ENCODE data around the gene POFUT2.
"Not testable (repeated sequence)": the region's sequence is repeated elsewhere in the genome, so short reads cannot be mapped to it uniquely, and the experiment has no call there.

The POFUT2 gene

DNA sequence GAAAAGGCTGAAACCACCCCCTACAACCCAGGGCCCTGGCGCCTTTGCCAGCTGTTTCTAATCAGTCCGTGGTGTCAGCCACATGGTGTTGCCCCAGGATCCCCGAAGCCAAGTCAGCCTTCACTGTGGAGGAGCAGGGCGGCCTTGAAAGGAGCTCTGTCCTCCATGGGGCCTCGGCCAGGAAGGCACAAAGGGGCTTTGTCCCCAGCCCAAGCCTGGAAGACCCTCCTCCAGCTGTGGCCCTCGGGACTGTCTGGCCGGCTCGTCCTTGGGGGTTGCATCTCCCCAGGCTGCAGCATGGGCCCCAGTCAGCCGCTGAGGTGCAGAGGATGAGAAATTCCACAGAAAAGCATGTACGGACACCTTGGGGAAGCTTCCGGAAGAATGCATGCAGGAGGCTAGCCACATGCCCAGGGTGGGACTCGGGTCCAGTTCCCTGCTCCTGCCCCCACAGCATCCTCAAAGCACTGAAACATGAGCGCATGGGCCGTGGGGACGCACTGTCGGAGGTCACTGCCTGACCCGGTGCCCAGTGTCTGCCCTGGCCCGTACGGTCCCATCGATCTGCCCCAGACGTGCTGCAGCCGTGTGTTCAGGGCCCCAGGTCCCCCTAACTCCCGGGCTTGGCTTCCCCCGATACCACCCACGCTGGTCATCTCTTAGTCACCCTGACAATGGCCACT, 38.6 kb upstream of the POFUT2 start:
- no peak for DNase-seq (ENCODE audit: low read depth in 2 of 2)

DNA sequence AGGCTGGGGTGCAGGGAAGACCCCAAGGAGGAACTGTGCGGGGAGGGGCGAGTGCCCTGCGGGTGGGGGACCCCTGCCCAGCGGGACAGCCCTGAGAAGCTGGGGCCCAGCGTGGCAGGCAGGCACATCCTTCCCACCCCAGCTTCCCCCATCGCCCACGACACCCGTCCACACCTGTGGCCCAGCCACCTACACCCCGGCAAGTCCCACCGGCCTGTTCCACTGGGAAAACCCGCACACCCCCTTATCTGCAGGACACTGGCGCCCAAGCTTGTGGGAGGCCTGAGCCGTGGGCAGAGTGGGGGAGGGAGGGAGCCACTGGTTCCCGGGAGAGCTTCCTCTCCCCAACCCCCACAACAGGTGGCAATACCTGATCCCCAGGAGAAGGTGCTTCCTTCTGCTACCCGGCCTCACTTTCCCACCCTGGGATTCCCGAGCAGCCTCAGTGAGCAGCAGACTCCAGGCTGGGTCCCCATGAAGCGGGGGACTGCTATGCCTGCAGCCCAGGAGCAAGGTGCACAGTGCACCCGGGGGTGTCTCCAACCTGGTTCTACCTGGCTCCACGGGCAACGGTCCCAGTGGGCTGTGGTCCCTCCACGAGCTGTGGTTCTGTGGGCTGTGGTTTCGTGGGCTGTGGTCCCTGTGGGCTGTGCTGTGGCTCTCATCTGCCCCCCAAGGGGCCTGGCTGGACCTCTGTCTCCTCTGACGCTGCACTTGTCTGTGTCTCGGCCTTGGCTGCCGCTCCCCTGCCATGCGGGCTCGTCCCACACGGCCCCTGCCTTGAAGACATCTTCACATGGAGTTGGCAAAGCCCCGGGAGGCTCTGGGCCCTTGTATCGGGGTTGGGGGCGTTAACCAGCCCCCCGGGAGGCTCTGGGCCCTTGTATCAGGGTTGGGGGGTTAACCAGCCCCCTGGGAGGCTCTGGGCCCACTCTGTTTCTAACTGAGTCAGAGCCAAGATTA, 37.8 kb upstream of the POFUT2 start:
- DNase-seq (ENCODE audit: low read depth in 2 of 2), result no peak

DNA sequence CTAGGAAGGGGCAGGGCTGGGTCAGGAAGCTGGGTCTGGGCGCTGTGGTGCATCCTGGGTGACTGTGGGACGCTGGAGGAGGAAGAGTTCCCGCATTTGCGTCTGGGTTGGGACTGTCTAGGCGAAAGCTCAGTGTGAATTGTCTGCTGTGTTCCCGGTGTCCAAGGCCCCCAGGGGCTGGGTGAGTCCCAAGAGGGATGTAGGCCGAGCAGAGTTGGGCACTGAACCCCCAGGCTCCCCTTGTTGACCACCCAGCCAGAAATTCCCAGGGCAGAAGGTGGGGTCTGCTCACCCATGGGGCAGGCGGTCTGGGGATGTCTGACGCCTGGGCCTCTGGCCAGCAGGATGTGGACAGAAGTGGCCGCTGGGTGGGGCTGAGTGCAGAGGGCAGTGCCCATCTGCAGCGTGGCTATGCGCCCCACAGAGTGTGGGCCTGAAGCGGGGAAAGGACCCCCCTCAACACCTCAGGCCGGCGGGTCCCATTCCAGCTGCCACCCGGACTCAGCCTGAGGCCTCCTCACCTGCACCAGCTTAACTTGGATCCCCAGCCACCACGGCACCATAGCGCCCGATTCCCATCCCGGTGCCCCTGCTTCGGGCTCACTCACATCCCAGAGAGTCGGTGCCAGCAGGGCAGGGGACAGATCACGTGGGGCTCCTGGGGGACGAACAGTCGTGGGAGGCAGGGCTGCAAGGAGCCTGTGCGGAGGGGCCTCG, 37.0 kb upstream of the POFUT2 start:
- no peak for DNase-seq (ENCODE audit: low read depth in 2 of 2)

DNA sequence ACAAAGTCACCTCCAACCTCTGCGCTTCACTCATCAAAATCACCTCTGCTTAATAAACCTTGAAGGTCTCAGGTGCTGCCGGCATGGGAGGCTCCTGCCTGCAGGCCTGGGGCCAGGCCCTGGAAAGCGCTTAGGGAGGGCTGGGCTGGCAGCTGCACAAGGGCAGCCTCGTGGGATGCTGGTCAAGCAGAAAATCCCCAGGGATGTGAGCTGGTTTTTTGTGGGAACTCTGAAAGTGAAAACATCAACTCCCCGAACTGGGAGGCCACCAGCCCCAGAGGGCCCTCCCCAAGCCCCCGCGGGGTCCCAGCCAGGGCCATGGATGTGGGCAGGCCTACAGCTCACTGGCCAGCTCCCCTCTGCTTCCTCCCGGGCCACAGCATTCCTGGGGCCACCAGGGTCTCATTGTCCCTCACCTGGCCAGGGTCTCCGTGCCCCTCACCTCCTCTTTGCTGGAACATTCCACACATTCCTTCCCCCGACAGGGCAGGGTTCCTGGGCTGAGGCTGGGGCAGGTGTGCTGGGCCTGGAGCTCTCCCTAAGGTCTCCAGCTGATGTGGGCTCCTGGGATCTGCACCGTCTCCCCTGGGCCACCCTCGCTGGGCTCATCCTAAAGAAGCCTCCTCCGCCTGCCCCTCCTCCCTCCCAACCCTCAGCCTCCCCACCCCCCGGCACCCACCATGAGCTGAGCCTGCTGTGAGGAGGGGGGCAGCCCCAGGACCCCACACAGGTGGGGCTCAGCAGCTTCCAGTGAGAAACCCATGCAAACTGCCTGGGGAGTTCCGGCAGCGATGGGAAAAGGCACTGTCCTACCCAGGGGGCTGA, 36.0 kb upstream of the POFUT2 start:
- DNase-seq (ENCODE audit: low read depth in 2 of 2), result no peak

DNA sequence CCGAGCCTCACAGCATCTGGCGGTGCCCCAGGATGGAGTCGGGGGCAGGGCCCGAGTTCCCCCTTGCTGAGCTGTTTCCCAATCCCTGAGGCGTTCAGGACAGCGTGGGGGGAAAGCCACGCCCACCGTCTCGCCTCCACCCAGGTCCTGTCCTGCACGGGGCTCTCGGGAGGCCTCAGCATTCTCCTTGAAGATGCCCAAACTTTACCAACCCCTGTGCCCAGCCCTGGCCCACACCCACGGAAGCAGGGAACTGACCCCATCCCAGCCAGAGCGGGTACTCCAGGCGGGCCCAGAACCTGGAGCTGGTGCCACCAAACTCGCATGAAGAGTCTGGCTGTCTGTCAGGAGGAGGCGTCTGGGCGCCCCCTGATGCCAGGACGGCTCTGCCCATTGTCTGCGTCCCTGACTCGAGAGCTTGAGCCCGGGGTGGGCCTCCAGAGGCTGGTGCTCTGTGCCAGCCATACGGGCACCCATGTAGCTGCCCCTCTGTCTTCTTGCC, 35.3 kb upstream of the POFUT2 start:
- DNase-seq (ENCODE audit: low read depth in 2 of 2), result no peak

DNA sequence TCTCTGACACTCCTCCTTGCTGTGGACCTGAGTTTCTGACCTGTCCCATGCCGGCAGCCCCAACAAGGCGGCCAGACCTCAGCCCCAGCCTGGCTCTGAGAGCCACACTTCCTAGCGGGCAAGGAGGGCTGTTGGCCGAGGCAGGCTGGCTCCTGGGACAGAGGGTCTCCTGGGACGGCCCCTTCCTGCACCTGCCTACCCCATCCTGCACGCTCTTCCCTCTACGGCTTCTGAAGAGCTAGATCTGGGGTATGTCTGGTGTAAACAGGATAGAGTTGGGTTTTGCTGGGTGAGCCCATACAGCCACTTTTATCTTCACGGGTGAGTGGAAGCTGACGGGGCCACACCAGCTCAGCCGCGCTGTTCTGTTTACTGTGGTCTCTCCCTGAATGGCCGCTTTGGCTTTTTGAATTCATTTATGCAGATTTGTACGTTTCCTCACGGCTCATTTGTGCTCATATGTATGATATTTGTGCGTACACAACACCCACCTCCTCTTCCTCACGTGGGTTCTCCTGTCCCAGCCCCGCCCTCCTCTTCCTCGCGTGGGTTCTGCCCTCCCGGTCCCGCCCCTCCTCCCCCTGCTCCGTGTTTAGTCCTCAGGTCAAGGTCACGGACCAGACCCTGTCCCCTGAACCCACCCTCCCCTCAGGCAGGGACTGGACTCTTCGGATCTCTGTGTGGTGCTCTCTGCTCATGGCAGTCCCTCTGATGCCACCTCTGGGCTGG, 34.7 kb upstream of the POFUT2 start:
- peak in 1 of 2 donors; percentile 6 for DNase-seq (ENCODE audit: low read depth in 2 of 2)

DNA sequence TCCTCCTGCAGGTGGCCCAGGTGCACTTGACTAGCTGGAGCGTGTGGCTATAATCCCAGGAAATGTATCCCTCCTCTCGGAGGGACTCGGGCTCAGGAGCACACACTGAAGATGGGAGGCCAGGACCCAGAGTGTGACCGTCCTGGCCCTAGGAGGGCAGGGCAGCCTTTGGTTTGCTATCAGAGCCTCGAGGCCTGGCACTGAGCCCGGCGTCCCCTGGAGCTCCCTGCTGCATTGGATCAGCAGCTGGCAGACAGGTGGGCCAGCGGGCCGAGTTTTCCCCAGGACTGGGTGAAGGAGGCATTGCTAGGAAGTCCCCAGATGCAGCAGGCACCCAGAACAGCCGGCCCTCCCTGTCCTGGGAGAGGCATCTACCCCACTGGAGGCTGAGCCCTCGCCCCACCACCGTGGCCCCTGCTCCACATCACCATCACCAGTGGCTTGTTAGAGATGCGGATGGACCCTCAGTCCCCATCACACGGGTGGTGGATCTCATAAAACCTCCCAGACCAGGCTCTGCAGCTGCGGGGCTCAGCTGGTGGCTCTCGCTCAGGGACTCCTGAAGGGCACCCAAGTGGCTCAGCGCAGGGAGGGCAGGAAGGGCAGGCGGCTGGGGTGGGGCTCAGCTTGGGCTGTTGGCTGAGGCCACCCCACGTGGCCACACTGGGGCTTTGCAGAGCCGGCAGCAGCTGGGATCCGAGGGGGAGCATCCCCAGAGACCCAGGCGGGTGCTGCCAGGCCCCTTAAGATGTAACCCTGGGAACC, 32.7 kb upstream of the POFUT2 start:
- DNase-seq (ENCODE audit: low read depth in 2 of 2), result no peak

DNA sequence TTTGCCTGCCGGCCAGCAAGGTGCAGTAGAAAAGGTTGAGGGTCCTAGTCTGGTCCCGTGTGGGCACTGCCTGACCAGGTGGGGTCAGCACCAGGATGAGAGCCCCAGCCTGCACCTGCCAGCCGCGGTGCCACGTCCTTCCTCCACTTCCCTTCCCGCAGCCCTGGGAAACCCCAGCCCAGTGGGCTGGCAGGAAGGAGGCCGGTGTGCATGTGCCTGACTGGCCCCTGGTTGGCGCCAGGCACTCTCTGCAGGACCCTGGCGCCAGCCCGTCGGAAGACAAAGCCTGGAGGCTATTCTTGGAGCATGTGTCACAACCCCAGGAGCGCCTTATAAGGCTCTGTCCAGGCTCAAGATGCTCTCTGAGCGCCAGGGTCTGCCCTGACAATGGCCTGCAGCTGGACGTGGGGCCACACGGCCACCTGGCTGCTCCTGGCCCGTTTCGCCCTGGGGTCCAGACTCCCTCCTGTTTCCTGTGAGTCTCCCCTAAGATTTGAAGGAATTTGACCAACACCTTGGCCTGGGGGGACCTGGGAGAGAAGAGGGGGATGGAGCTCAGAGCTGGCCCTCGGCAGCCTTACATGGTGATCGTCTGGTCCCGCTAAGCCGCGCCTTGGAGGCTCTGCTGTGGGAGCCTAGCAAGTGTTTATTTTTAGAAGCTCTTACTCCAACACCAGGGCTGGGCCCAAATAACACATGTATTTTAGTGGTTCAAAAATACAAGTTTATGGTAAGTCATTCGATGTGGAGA, 31.9 kb upstream of the POFUT2 start:
- DNase-seq (ENCODE audit: low read depth in 2 of 2), result no peak

DNA sequence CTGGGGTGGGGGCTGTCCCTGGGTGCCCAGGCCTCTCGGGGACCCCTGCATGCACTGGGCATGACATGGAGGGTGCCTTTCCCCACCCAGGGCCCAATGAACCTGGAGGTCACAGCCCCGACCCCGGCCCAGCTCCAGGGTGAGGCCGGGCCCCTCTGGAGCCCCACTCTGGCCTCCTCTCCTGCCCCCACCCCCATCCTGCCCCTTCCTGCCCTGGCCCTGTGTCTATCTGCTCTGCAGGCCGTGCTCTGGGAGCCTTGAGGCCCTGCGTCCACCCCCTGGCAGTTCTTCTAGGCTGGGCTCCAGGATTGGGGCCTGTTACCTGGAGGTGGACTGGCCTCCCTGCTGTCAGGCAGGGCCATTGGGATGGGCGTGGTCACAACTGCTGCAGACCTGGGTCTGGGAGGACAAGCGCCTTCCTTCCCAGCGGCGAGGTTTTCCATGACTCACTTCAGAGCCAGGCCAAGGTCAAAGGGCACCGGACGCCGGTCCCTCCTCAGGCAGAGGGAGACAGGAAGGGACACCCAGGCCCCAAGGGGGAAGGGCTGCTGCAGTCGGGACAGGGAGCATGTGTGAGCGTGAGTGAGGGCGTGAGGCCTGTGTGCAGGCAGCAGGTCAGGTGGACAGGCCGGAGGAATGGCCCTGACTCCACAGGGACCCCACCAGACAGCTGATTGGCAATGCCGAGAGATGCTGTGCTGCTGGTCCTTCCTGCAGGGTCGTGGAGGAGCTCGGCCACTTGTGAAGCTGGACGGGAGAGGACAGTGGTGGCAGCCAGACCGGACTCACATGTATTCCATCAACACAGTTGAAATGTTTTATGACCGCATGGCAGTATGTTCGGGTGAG, 31.1 kb upstream of the POFUT2 start:
- DNase-seq (ENCODE audit: low read depth in 2 of 2), result no peak

DNA sequence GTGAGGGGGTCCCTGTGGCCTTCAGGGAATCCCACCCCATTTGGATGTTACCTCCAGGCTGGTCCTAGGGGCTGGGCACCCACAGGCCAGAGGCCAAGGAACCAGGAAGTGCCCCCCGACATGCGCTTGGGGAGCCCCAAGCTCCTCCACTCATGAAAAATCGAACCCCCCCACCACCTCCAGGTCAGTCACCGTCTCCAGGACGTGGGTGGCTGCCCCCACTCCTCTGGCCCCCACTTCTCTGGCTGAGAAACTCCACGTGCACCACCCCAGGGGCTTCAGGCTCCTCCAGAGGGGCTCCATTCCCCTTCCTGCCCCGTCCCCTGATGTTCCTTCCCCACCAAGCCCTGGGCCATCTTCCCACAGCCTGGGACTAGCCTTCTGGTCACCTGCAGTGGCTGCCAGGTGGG, 30.5 kb upstream of the POFUT2 start:
- no peak for DNase-seq (ENCODE audit: low read depth in 2 of 2)

DNA sequence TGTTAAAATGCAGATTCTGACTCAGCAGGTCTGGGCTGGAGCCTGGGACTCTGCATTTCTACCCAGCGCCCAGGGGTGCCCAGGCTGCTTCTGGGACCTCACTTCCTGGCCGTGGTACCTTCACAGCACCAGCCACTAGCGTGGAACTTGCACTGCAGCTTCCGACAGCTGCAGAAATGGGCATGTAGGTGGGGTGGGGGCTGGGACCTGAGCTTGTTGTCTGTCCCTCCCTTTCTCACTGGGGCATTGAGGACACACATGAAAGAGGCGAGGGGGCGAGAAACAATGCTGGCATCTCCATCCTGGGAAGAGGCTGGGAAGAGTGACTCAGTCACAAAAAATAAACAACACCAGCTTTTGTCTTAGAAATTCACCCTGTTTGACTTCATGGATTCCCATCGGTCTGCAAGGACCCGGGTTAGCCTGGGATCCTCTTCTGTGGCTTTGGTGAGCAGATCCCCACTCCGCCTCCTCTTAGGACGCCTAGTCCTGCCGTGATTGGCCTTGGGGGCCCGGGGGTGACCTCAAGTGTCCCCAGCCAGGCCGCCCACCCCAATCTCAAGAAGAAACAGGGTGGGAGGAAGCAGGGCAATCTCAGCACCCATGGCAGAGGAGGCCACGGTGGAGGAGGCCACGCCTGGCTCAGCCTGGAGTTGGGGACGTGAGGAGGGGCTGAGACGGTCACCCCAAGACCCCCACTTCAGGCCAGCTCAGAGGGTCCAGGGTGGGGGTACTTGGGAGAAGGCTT, 29.9 kb upstream of the POFUT2 start:
- no peak for DNase-seq (ENCODE audit: low read depth in 2 of 2)

DNA sequence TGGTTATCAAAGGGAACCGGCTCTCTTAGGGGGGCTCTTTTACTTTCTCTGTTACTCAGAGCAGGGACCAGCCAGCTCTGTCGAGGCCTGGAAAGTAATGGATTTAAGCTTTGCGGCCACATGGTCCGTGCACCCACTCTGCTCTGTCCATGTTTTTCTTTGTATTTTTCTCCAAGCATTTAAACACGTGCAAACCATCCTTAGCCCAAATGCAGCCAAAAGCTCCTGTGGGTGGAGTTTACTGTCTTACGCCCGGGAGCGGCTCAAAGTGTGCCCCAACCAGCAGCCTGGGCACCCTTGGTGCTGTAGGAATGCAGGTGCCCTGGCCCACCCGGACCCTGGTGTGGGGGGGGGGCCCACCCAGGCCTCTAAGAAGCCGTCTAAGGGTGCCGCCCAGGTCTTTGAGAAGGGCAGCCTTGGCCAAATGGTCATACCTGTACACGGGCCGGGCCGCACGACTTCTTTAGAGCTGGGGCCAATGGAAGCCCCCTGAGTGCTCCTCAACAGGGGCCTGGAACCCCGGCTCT, 29.2 kb upstream of the POFUT2 start:
- no peak for DNase-seq (ENCODE audit: low read depth in 2 of 2)

DNA sequence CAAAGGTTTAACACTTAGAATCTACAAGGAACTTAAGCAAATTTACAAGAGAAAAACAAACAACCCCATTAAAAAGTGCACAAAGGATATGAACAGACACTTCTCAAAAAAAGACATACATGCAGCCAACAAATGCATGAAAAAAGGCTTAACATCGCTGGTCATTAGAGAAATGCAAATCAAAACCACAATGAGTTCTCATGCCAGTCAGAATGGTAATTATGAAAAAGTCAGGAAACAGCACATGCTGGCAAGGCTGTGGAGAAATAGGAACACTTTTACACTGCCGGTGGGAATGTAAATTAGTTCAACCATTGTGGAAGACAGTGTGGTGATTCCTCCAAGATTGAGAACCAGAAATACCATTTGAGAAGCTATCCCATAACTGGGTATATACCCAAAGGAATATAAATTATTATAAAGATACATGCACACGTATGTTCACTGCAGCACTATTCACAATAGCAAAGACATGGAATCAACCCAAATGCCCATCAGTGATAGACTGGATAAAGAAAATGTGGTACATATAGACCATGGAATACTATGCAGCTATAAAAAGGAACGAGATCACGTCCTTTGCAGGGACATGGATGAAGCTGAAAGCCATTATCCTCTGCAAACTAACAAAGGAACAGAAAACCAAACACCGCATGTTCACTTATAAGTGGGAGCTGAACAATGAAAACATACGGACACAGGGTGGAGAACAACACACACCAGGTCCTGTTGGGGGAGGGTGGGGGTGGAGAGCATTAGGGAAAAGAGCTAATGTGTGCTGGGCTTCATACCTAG, 28.2 kb upstream of the POFUT2 start:
- DNase-seq (ENCODE audit: low read depth in 2 of 2), result not testable (repeated sequence)

DNA sequence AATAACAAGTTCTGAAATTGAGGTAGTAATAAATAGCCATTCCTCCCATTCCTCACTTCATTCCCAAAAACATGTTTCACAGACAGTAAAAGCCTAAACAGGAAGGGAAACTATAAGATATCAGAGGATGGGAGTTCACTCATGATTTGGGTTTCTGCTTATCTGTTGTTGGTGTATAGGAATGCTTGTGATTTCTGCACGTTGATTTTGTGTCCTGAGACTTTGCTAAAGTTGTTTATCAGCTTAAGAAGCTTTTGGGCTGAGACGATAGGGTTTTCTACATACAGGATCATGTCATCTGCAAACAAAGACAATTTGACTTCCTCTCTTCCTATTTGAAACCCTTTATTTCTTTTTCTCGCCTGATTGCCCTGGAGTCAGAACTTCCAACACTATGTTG, 26.0 kb upstream of the POFUT2 start:
- no peak for DNase-seq (ENCODE audit: low read depth in 2 of 2)

DNA sequence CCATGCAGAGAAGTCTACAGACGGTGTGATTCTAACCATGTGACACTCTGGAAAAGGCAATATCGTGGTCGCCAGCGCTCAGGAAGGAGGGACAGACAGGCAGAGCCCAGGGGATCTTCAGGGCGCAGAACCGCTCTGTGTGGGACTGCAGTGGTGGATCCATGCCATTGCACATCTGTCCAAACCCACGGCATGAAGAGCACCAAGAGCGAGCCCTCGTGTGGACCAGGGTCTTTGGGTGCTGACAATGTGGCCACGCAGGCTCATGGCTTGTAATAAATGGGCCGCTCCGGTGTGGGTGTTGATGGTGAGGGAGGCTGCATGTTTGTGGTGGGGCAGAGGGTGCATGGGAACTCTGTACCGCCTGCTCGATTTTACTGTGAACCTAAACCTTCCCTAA, 25.3 kb upstream of the POFUT2 start:
- DNase-seq (ENCODE audit: low read depth in 2 of 2), result no peak

DNA sequence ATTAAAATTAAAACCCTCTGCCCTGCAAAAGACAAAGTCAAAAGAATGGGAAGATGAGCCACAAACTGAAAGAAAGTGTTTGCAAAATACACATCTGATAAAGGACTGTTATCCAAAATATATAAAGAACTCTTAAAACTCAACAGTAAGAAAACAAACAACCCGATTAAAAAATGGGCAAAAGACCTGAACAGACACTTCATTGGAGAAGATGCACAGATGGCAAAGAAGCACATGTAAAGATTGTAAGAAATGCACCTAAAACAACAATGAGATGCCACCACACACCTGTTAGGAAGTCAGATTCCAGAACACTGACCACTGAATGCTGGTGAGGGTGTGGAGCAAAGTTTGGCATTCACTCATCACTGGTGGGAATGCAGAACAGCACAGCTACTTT, 24.6 kb upstream of the POFUT2 start:
- no peak for DNase-seq (ENCODE audit: low read depth in 2 of 2)

Measured in stimulated activated CD4-positive, alpha-beta T cell treated with anti-CD3 and anti-CD28 coated beads, Interleukin-1b, Interleukin-23, amount 100 ng/mL, for 4 hours (primary cell).